NK-92 treated with Interleukin-12 subunit alpha and Interleukin-12 subunit beta, amount 100 ng/mL, for 24 hours (cell line): ENCODE results near the gene VPS33A.

ENCODE experiments used
- DNase-seq: peaks from one replicate; lab custom pipeline; 2025; lab: John Stamatoyannopoulos, UW

VPS33A gene

GRCh38 chr12:122250536-122250935 lies 15.8 kb downstream of the VPS33A start:
- DNase-seq, result no peak

DNA sequence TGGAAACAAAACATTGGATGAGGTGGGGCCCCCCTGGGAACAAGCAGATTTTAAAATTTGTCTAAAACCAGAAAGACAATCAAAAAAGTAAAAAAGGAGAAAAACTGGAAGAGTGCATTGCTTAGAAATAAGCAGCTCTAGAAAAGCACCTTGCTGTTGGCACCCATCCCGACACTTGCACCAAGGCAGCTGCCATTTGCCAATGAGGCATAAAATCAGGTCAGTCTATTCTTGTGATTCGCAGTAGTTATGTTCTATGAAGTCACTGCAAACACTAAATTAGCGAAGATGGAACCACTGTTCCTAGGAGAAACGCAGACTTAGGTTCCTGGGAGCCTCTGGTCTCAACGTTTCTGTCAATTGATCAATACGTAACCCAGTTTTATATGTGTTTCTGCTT lies 16.2 kb downstream of the VPS33A start:
- DNase-seq, result no peak

DNA sequence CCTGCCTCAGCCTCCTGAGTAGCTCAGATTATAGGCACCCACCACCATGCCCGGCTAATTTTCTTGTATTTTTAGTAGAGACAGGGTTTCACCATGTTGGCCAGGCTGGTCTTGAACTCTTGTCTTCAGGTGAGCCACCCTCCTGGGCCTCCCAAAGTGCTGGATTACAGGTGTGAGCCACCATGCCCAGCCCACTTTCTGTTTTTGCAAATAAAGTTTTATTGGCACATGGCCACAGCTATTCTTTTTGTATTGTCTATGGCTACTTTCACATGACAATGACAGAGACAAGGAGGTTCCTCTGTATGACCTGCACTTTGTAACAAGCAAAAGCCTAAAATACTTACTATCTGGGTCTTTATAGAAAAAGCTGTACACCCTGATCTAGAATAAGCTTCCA lies 20.7 kb downstream of the VPS33A start:
- DNase-seq, result no peak

- no peak for DNase-seq
Observed at GRCh38 chr12:122244565-122245371, 21.5 kb downstream of the VPS33A start.

DNA sequence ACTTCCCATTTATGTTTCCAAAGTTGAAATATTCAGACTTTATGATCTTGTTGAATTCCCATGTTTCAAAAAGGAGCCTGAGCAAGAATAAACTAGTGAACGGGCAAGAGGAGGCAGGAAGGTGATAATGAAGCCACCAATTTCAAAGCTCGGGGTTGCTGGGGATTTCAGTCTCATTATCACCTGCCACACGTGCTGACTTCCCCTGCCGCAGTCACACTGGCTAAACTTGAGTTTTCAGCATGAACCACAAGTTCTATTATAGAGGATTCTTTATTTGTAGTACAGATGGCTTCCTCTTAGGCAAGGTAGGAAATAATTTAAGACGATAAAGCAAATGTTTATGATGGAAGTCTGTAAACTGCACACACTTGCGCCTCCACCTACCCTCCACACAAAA lies 22.3 kb downstream of the VPS33A start:
- DNase-seq, result no peak

DNA sequence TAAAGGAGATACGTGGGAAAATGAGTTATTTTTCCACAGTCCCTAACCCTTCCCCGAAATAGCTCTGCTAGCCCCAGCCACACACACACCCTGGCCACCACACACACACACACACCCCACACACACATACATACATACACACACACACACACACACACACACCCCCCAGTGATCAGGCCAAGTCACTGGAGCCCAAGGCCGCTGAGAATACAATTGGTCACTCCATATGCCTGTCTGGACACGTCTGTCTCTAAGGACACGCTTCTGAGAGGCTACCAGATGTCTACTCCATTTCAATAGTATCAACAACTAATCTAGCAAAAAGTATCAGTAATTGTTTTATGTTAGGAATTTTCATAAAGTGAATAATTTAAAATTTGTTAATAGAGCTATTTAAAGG lies 27.4 kb downstream of the VPS33A start:
- DNase-seq, result no peak

DNA sequence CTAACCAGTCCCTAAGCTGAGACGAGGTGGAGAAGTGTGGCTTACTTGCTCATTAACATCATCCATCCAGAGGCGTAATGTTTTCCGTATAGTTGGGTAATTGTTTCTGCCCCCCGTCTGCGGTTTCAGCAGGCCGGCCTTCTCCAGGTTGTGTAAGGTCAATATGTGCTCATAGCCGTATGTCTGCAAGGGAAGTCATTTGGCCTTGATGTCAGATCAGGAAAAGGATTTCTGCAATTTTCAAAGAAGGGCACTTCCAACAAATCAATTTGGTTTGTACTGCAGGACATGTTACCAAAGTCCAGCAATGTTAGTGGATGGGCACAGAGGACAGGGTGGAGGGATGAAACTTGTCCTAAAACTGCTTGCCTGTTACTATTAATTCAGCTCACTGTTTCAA lies 30.6 kb downstream of the VPS33A start:
- no peak for DNase-seq

DNA sequence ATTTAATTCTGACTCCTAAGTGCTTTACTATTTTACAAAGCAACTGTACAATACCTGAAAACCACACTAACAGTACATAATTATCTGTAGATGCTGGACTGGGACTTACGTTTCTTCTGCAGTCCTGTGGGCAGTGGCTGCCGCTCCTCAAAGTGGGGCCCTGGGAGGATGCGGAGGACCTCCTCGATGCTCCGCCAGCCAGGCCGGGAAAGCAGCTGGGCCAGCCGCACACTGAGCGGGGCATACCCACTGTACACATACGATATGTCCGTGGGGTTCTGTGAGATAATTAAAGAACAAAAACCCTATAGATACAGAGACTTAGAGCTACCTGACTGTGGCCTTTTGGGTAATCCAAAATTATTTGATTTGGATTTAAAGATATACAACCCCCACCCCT lies 33.6 kb downstream of the VPS33A start:
- no peak for DNase-seq

DNA sequence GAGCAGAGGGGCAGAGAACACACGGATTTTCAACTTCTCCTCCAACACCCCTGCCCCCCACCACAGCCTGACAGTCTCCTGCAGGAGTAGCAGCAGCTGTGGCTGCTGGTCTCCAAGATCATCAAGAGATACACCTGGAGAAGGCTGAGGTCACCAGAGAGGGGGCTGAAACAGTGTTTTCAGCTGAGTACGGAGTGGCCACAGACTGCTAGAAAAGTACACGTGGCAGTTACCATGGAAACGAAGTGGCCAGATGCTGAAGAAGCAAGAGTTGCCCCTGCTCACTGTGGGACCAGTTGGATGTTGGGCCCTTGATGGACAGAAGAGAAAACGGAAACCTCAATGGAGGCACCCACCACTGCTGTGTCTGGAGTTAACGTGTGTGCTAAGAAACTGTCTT lies 35.5 kb downstream of the VPS33A start:
- no peak for DNase-seq

DNA sequence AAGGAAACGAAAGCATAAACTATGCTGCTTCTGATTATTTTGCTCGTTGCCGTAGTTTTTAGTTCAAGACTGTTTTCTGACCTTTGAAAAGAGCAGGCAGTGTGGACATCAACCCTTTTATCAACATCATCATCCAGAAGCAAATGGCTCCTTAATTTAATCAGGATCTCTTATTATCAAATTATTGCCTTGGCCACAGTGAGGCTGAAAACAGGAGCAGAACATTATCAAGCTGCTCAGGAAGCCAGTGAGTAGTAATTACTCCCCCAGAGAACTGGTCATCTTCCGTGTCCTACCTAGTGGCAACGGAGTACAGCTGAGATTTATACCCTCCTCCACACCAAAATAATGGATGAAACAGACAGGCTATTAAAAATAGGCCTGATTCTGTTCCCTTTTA lies 38.2 kb downstream of the VPS33A start:
- DNase-seq, result no peak

DNA sequence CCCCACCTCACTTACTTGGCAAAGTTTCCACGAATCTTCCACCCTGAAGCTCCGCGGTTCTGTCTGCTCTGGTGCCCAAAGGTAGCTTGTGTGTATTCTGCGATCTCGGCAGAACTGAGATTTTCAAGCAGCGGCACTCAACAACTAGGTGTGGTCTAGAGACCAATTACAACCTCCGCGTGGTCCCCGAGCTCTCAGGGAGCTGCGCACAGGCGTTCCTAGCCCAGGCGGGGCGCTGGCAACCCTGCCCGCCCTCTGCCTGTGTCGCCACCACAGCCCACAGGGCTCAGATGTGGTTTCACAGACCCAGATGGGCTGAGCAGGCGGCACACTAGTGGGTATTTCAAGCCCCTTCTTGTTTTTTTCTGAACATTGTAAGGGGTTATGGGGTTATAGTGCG lies 39.0 kb downstream of the VPS33A start:
- DNase-seq, result no peak

DNA sequence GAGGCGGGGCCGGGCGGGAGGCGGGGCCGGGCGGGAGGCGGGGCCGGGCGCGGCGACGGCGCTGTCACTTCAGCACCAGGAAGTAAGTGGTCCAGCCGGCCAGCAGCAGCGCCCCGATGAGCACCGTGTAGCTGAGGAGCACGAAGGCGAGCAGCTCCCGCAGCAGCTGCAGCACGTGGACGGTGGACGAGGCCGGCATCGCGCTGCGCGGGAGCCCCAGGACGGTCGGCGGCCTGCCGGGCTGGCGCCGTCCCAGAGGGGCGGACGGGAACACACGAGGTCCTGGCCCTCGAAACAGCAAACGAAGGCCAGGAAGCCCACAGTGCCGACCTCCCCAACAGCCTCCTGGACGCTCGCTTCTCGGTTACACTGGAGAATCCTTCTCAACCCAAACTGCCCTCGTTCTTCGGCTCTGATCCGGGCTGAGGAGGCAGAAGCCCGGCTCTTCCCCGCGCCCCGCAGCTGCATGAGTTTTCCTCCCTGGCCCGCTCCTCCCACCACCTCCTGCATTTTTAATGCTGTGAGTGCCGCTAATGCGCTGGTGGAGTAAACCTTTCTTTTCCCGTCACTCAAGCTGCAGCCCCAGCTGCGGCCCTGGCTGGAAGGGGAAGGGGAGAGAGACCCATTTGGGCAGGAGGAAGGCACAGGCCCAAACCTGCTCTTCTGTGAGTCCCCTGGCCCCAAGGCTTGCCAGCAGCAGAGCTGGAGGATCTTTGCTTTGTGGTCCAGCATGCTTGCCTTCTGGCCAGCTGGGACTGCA lies 39.7 kb downstream of the VPS33A start:
- no peak for DNase-seq

- DNase-seq, result peak; percentile 98
Observed at GRCh38 chr12:122225683-122226365, 40.5 kb downstream of the VPS33A start, which contains the start of gene DIABLO. TSS of gene DIABLO (minus strand) at chr12:122226052. CDS start at chr12:122226014, 38 bp downstream.

DNA sequence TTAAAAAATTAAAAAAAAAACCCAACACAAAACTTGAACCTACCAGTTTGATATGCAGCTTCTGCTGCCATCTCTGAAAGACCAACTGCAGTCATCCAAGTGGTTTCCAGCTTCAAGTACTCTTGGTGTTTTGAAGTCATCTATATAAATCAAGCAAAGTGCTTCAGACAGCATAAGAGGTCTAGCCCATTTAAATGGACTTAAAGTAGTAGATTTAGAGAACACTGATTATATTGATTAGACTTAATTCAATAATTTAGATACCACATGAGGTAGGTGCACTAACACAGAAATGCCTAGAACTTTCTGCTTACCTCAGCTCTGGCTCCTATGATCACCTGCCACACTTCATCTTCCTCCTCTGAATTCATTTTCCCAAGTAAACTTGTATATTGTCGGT lies 49.8 kb downstream of the VPS33A start:
- DNase-seq, result no peak

DNA sequence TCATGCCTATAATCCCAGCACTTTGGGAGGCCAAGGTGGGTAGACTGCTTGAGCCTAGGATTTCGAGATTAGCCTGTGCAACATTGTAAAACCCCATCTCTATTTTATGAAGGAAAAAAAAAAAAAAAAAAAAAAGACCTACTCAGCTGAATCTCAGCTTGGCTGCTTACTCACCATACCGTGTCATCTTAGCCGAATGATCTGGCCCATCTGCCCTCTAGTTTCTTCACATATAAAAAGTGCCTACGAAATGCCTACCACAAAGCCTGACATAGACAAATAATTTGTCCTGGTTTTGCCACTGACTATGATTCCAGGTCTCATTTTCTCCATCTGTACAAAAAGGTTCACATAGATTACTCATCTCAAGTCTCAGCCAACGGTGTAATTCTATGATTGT lies 50.5 kb downstream of the VPS33A start:
- DNase-seq, result no peak

DNA sequence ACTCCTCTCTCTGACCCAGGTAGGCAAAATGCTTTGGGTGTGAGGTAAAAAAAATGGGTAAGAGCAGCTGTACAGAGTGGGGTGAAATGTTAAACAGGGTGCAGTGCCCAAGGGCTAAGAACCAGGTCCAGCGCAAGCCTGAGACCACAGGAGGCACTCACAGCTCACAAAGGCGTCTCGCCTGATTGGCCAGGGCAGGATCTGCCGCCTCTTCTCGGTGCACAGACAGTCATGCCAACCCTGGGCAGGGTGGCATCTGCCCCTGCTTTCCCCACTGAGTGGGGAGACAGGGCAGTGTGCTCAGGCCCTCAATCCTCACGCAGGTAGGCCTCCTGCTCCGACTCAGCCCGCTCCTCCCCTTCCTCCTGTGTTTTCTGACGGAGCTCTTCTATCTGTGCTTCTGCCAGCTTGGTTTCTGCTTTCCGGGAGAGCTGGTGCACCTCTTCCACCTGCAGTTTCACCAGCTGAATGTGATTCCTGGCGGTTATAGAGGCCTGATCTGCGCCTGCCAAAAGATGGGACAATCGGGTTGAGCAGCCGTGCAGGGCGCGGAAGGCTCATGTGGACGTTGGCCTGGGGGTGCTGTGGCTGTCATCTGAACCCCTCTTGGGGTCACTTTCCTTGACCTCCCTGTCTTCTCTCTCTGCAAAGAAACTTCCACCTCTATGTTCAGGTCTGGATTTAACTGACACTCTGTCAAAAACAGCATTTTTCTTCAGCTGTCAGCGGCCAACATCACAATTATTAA lies 58.0 kb downstream of the VPS33A start:
- no peak for DNase-seq

DNA sequence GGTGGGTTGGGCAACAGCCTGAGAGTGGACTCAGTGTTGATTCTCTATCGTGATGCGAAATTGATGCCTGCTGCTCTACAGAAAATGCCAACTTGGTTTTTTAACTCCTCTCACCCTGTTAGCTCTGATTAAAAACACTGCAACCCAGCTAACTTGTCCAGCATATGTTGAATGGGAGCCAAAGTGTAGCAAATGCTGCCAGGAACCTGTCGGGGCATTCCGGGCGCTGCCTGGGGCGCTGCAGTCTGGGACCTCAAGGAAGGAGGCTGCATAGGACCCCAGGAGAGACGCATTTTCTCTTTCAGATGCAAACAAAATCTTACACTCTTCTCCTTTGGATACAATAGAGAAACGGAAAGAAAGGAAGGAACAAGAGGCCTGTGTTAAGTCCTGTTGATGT lies 58.9 kb downstream of the VPS33A start:
- no peak for DNase-seq

GRCh38 chr12:122206976-122207375 lies 59.3 kb downstream of the VPS33A start:
- DNase-seq, result no peak

DNA sequence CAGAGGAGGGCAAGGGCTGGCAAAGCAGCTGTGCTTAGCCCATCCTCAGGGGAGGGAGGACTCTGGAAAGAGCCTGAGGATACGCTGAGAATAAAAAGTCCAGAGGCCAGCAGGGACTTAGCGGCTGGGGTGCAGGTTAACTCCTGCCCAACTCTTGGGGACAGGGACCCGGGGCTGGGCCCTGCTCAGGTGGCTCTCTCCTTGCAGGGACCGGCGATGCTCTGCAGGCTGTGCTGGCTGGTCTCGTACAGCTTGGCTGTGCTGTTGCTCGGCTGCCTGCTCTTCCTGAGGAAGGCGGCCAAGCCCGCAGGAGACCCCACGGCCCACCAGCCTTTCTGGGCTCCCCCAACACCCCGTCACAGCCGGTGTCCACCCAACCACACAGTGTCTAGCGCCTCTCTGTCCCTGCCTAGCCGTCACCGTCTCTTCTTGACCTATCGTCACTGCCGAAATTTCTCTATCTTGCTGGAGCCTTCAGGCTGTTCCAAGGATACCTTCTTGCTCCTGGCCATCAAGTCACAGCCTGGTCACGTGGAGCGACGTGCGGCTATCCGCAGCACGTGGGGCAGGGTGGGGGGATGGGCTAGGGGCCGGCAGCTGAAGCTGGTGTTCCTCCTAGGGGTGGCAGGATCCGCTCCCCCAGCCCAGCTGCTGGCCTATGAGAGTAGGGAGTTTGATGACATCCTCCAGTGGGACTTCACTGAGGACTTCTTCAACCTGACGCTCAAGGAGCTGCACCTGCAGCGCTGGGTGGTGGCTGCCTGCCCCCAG lies 60.0 kb downstream of the VPS33A start:
- no peak for DNase-seq

DNA sequence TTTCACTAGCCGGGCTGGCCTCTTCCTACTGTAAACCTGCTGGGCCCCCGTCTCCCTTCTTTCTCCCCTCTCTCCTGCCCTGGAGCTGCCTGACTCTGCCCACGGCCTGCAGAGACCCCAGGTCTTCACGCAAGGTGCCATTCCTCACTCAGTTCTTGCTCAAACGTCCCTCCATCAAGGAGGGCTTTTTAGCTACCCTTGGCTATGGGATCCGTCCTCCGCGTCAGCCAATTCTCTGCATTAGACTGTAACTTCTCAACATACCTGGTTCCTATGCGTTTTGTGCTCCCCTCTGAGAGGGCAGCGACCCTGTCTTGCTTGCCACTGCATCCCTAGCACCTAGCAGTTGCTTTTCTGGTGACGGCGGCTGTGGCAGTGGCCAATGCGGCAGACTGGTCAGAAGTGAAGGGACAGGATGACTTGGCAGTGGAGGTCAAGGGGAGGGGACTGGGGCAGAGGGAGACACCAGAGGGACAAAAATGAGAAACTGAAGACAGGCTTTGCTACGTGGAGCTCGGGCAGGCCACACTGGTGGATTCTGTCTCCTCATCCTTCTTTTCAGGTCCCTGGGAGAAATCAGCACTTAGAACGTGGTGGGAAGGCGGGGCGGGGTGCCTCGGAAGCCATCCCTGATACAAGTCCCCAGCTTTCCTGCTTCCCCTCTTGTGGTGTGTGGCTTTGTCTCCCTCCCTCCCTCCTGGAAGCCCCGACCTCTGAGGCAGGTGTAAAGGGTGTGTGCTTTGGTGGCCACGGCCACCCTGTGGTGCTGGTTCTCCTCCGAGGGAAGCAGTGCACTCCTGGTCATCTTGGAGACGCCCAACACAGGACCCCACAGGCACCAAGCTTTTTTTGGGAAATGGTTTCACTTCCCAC lies 61.0 kb downstream of the VPS33A start:
- DNase-seq, result no peak
